ENCODE data around the gene DNAJB1.

DNAJB1 gene

DNA sequence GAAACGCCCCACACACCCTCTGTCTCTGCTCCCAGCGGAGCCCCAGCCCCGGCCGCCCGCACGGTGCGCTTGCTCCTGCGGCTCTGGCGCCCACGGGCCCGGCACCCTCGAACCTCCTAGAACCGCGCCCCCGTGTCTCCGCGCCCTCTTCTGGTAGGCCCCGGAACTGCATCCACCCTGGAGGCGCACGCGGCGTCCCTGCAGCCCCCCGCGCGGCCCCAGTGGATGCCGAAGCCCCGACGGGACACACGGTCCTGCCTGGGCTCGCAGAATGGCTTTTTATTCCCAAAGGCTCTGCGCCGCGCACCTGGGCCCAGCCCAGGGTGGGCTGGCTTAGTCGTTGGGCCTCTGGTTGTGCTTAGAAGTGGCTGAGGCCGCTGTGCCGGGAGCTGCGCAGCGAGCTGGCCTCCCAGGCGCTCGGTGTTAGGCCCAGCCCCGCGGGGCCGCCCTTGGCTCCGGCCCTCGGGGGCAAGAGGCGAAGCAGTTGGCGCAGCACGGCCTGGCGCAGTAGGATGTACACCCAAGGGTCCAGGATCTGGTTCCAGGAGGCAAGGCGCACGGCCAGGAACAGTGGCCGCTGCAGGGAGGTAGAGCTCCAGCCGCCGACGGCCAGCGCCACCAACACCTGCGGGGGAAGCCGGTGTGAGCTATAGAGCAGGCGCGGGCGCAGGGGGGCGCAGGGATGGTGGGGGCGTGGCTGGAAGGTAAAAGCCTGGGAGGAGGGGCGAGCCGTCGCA lies 45.8 kb downstream of the DNAJB1 start:
- peak; percentile 70 for DNase-seq

DNA sequence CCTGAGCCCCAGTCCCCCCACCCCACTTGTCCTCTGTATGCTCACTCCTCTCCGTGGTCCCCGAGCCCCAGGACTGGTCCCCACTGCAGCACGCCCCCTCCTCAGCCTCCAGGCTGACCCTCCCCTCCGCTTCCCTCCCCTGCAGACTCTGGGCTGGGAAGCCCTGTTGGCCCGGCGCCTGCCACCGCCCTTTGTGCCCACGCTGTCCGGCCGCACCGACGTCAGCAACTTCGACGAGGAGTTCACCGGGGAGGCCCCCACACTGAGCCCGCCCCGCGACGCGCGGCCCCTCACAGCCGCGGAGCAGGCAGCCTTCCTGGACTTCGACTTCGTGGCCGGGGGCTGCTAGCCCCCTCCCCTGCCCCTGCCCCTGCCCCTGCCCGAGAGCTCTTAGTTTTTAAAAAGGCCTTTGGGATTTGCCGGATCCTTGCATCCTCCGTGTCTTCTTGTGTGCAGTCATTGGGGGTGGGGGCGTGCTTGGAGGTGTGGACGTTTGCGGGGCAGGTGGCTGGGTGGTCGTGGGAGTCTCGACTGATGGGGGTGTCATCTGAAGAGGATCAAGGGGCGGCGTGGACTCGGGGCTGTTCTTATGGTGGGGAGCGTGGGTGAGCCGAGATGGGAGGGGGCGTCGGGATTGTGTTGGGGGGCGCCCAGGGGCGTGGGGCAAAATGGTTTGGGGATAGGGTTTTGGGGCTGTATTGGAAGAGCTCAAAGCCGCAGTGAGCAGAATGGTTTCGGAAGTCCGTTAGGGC lies 46.6 kb downstream of the DNAJB1 start:
- no peak for DNase-seq

DNA sequence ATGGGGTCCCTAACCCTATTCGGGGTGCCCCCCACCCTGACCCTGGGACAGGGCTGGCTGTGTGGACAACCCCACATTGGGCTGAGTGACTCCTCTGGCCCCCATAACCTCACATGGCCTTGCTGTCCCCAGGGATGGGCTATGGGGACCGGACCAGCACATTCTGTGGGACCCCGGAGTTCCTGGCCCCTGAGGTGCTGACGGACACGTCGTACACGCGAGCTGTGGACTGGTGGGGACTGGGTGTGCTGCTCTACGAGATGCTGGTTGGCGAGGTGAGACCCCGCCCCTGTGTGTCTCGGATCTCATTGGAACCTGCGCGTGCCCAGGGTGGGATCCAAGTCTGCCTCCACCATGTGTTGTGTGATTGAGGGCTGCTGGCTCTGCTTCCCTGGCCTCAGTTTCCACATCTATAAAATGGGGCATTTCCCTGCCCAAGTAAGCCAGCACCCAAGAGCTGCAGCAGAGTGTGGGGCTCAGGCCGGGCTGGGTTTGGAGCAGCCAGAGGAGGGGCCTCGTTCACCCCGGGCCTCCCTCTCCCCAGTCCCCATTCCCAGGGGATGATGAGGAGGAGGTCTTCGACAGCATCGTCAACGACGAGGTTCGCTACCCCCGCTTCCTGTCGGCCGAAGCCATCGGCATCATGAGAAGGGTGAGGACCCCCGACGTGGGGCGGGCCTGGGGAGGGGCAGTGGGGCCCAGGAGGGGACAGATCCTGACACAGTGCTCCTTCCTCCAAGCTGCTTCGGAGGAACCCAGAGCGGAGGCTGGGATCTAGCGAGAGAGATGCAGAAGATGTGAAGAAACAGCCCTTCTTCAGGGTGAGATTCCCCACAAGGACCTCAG lies 47.9 kb downstream of the DNAJB1 start:
- no peak for DNase-seq

DNA sequence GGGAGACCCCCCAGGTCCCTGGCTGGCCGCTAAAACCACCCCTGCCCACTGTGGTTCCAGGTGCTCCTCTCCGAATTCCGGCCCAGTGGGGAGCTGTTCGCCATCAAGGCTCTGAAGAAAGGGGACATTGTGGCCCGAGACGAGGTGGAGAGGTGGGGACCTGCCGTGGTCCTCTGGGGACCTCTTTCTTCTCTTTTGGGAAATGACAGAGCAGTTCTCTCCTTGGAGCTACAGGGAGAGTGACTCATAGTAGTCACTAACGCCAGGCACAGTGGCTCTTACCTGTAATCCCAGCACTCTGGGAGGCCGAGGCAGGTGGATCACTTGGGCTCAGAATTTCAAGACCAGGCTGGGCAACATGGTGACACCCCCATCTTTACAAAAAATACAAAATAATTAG lies 50.4 kb downstream of the DNAJB1 start:
- no peak for DNase-seq

DNA sequence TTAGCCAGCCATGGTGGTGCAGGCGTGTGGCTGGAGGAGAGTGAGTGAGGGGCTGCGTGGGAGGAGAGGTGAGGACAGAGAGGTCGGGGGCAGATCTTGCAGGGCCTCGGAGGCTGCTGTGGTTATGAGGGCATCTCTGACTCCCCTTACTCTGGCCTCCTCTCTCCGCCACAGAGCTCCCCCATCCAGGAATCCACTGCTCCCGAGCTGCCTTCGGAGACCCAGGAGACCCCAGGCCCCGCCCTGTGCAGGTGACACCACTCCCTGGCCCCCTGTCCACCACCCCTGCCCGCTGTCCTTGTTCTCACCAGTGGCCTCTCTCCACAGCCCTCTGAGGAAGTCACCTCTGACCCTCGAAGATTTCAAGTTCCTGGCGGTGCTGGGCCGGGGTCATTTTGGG lies 50.8 kb downstream of the DNAJB1 start:
- DNase-seq = no peak
